C1 segment of cervical spinal cord (tissue), 14 donors: ENCODE measurements around the gene BBS9.
"Not testable (repeated sequence)": the region's sequence is repeated elsewhere in the genome, so short reads cannot be mapped to it uniquely, and the experiment has no call there.

Experiments
- DNase-seq, 14 donors: peaks; one replicate each; lab custom pipeline; 2025; lab: John Stamatoyannopoulos, UW

BBS9 gene

DNA sequence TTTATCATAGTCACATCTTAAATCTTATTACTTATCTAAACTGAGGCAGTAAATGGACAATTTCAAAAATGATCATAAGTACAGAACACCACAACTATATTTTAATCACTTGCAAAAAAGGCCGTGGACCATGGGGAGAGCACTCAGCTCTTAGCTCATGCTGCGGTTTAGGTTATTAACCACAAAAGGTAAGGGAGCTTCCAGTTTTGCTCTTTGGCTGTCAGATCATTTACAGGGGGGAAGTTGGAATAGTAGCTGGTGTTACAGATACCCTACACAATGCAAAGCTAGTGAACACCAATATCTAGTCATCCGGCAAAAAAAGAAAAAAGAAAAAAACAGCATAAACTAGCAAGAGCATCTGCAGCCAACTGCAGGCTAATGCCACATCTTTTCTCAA, 147.0 kb downstream of the BBS9 start:
- no peak for DNase-seq

DNA sequence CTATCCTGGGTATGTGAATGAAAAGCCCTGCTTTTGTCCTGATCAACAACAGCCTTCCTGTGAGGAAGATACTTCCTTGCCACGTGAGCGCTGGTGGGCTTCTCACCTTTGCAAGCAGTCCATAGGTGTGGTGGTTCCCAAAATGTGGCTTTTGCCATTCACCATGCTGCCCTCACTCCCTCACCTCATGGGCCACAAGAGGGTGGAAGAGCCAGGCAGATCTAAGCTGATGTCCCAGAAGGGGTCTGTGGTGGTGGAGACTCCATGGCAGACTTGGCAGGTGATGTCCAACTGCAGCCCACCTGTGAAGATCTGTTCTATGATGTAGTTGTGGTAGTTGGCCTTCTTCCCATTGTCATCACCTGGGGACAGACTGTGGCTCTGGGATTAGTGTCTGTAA, 147.4 kb downstream of the BBS9 start:
- DNase-seq = no peak

DNA sequence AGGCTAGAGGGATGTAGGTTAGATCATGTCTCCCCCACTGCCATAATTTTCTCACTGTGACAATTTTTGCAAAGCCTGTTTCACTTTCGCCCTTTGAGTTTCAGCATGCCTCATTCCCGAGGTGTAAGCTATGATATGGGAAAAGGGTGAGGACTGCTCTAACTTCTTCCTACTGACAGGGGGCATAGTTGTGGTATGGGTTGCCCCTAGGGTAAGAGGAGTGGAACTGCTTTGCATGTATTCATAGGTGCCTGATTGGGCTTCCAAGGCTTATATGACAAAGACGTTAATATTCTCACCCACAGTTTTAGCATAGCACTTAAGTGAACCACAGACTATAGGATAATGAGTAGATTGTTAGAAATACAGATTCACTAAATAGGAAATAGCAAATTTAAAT, 148.7 kb downstream of the BBS9 start:
- DNase-seq = no peak

DNA sequence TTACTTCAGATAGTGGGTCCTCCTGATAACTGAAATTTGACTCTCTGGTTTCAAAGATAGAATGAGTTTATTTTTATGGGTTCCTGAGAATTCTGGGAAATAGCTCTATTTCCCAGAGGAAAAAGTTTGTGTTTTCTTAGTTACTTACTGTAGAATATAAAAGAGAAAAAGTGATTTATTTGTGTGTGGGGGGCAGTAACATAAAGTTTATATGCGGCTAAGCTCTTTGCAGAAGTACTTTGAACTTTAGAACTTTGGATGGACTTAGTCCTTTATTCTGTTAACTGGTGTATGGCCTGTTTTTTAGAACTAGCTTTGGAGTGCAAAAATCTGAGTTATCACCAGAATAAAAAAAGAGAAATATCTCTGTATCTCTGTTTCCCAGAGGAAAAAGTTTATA, 157.1 kb downstream of the BBS9 start:
- no peak for DNase-seq

DNA sequence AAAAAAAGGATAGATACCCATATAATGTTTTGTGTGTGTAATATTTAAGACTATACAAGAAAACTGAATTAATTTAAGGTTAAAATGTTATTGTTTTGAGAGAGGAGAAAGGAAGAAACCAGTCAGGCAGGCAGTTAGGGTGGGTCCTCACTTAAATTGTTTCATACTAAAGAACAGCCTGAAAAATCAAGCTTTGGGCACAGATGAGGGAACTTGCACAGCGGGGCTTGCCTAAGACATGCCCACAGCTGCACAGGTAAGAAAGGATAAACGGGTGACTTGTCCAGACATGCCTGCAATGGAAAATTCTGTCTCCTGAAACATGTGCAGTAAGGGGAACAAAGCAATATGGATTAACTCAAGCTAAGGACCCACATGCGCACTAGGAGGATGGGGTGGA, 158.4 kb downstream of the BBS9 start:
- DNase-seq = no peak

DNA sequence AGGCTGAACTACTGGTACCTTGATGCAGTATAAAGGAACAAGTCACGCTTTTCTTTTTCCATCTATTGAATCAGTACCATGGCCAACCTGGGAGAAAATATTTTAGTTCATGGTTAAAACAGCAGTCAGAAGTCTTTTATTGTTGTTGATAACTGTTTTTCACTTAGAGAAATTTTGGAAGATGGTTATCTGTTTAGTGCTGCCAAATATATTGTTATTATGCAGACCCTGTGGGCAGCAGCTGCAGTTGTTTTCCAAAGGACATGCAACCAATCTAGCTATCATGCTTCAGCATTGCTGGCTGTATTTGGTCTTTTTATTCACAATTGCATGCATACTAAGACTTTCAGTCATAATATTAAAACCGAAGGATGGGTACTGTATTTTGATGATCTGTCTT, 169.5 kb downstream of the BBS9 start:
- no peak for DNase-seq

DNA sequence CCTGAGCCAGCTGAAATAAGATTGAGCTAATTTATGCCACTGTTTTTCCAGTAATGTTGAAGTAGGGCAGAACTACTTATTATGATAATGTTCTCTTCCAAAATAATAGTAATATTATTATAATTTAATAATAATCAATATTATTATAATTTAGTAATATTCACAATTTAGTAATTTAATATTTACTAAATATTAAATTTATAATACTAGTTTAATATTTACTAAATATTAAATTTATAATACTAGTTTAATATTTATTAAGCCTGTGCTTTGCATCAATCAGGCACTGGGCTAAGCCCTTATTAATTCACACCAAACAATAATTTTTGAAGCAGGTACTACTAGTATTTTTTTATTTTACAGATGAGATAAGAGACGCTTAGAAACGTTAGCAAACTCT, 170.1 kb downstream of the BBS9 start:
- no peak for DNase-seq

DNA sequence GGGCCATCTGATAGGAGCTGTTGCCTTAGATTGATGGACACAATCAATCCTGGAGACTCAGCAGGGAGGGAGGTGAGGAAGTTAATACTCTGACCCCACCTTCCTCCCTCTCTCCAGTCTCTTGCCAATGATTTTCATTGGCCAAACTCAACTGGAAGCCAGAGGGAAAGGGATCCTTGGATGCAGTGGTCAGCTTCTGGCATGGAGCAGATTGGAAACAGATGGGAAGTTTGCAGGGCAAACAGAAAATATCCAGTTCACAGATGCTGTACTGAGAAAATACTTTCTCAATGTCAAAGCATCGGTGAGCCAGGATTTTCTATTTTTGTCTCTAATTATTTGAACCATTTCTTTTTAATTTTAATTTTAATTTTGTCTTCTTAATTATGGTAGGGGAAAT, 170.8 kb downstream of the BBS9 start:
- no peak for DNase-seq

DNA sequence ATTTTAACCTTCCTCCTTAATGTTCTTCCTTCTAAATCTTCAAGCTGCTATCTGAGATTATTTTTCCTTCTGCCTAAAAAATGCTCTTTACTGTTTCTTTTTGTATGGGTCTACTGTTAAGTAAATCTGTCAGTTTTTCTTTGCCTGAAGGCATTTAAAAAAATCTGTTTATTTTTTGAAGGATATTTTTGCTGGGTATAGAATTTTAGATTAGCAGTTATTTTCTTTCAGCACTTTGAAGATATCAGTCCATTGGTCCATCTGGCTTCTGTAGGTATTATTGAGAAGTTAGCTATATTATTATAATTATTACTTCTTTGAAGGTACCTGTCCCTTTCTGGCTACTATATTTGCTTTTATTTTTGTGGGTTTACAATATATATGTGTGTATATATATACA, 171.4 kb downstream of the BBS9 start:
- no peak for DNase-seq

DNA sequence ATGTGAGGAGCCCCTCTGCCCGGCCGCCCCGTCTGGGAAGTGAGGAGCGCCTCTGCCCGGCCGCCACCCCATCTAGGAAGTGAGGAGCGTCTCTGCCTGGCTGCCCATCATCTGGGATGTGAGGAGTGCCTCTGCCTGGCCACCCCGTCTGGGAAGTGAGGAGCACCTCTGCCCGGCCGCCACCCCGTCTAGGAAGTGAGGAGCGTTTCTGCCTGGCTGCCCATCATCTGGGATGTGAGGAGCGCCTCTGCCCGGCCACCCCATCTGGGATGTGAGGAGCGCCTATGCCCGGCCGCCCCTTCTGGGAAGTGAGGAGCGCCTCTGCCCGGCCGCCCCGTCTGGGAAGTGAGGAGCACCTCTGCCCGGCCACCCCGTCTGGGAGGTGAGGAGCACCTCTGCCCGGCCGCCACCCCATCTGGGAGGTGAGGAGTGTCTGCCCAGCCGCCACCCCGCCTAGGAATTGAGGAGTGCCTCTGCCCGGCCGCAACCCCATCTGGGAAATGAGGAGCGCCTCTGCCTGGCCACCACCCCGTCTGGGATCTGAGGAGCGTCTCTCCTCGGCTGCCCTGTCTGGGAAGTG, 174.7 kb downstream of the BBS9 start:
- DNase-seq = not testable (repeated sequence)

DNA sequence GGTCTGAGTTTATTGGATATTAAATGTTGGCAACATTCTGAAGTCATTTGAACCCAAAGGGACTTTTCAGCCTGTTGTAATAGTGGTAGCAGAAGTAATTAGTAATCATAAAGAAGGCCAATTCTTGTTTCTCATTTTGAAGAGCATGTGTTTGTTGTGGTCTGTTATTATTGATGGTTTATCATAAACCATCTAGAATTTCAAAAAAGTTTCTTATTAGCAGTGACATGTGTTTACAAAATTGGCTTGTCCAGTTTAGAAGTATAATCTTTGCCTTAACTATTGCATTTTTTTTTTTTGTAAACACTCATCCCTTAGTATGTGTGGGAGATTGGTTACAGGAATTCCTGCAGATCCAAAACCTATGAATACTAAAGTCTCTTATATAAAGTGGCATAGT, 177.8 kb downstream of the BBS9 start:
- no peak for DNase-seq

DNA sequence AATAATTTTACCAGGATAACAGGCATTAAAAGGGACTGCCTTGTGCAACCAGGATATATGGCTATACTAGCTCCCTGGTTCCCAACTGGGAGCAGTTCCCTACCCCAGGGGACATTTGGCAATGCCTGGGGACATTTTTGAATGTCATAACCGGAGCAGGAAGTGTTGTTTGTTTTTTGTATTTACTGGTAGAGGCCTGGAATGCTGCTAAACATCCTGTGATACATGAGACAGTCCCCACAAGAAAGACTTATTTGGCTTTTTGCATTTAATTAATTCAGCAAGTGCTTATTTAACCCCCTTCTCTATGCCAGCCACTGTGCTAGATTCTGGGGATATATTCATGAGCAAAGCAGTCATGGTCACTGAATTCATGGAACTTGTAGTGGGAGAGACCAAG, 181.2 kb downstream of the BBS9 start:
- no peak for DNase-seq

DNA sequence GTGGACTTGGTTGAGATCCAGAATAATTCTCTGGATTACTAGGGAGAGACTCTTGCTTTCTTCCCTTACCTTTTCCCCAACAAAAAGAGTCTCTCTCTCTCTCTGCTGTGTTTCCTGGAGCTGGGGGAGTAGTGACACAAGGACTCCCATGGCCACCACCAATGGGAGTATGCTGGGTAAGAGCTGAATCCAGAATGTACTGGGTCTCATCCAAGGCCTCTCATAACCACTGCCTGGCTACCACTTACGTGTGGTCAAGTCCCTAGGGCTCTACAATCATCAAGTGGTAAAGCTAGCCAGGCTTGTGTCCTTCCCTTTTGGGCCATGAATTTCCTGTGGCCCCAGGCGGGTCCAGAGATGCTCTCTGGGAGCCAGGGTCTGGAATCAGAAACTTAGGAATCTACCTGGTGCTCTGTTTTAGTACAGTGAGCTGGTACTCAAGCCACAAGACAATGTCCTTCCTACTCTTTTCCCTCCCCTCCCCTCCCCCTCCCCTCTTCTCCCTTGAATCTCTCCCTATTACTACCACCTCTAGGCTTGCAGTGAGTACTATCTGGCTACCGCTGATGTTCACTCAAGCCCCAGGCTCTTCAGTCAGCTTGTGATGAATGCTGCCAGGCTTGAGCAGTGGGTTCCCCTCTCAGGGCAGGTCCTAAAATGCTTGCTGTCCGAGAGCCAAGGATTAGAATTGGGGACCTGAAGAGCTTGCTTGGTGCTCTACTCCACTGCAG, 196.6 kb downstream of the BBS9 start:
- no peak for DNase-seq

DNA sequence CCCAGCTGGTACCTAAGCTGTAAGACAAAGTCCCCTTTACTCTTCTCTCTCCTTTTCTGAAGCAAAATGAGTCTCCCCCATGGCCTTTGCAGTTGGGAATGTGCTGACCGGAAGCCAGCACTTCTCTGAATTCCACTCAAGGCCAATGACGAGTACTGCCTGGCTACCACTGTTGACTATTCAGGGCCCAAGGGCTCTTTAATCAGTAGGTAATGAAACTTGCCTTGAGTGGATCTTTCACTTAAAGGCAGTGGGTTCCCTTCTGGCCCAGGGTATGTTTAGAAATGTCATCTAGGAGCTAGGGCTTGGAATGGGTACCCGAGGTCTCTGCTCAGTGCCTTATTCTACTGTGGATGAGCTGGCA, 197.1 kb downstream of the BBS9 start:
- DNase-seq = no peak

DNA sequence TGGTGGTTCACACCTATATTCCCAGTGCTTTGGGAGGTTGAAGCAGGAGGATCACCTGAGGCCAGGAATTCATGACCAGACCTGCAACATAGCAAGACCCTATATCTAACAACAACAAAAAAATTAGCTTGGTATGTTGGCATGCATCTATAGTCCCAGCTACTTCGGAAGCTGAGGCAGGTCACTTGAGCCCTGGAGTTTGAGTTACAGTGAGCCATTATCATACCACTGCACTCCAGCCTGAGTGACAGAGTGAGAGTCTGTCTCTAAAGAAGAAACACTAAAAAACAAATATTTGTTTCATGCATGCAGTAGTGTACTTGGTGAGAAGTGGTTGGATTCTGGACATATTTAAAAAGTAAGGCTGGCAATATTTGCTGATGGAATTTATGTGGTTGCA, 198.1 kb downstream of the BBS9 start:
- no peak for DNase-seq

DNA sequence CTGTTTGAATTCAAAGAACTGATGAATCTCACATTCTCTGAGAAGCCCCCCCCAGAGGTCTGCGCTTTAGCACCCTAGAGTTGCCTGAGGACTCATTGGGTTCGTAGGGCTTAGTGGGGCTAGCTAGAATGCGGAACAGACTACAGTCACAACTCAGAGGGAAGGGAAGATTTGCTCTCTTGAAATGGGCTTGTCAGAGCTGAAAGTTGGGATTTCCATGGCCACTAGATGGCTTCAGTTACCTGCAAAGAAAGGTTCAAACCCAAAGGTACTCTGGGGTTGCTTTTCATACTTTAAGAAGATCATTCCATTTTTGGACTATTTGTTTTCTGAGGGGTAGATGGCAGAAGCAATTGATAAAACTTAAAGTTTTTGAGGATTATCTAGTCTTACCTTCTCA, 205.0 kb downstream of the BBS9 start:
- DNase-seq = no peak

DNA sequence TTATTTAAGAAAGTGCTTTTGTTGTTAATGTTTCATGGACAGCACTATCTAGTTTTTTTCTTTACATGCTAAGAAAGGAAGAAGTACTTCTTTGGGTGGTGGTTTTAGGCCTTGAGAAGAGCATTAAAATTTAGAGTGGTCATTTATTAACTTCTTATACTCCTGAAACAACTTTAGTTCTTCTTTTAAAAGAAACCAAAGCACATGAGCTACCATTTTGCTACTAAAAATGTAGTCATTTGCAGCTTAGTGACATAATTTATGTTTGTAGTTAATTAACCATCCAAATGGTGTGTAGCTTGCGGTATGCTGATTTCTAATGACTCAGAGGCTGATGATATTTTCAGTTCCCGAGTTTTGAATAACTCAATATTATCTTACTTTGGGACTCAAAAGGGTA, 207.5 kb downstream of the BBS9 start:
- DNase-seq = no peak

DNA sequence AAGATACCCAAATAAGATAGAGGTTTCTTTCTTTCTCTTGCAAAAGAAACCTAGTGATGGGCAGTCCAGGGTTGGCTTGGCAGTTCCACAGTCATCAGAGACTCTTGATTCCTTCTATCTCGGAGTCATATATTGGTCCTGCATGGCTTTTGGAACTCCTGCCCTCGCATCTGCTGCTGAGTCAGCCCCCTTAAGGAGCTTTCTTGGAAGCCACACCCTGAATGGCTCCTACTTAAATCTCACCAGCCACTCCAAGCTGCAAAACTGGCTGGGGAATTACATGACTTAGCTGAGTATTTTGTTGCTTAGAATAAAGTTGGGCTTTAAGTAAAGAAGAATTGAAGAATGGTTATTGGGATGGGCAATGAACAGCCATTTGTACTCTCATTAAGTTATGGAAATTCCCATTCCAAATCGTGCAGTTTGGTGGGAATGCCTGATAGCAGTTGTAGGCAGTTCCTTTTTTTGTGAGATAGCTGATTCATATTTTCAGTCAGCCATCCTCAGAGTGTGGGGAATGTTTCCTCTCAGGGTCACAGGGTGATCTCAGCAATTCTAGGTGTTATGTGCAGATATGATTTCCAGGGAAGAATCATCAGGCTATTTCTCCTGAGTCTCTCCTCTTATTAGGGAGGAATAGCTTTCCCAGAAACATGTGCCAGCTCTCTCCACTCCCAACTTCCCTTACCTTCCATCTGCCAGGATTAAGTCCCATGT, 209.9 kb downstream of the BBS9 start:
- DNase-seq = no peak

DNA sequence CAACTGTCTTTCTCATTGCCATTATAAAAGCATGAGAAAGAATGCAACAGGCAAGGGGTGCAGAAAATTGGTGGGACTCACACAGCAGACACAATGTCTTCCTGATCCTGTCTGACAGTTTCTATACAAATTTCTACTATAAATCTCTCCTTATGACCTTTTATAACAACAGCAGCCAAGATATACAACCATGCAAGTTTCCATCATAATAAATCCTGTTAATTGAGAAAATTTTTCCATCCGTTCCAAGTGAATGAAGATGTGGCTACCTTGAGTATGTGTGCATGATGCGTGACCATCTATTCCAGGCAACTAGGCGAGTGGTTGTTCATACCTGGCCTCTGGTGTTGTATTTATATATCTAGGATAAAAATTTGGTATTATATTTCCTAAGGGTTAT, 216.7 kb downstream of the BBS9 start:
- no peak for DNase-seq

DNA sequence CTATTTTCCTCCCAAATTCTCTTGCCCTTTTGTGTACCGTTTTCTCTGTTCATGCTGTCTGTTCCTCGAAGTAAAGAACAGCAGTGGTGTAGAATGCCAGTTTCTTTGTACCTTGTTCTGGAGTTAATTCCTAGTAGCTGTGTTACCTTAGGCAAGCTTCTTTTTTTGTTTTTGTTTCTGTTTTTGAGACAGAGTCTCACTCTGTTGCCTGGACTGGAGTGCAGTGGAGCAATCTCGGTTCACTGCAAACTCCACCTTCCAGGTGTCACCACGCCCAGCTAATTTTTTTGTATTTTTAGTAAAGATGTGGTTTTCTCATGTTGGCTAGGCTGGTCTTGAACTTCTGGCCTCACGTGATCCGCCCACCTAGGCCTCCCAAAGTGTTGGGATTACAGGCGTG, 221.2 kb downstream of the BBS9 start:
- no peak for DNase-seq

DNA sequence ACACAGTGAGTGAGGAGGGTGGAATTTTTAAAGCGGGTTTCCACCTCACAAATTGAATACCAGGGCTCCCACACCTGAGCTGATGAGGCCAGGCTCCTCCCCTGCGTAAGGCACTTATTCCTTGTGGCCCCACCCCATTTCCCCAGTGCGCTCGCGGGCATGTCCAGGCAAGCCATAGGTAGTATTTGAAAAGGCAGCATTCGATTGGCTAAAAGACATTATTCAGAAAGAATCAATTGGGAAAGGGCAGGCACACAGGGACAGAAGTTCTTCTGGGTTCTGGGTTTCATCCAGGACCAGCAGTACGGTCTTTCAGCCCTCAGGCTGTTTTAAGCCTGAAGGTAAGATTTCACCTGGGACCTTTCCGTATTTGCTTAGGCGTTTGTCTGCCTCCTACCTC, 222.3 kb downstream of the BBS9 start:
- no peak for DNase-seq

DNA sequence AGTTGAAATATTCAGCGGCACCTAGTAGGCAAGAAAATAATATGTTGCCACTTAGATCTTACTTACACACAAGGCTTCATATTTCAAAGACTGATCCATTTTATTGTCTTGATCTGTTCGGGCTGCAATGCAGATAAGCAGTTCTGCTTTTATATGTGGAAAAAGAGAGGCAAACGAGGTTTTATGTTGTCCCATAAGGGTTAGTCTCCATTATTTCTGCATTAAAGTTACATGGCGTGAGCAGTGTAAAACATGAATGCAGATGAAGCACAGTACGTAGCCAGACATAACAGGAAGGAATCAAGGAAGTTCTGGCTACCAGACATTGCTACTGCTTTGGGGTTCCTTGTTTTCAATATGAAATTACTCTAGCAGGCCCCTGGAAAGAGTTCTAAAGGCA, 224.8 kb downstream of the BBS9 start:
- no peak for DNase-seq

DNA sequence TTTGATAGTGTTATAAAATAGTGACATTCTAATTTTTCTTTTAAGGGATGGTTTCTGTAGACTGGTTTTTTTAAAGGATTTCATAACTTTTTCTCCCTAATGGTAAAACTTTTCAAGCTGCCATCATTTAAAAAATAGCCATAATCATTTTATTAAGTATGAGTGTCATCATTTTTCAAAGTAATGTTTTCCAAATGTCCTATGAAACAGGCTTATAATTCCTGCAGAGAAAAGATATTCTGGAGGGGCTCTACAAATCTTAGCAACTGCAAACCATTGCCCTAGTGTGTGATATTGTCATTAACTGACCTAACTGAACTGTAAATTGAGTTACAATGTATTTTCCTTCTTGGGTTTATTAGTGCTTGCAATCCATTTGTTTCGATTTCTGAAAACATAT, 226.0 kb downstream of the BBS9 start:
- no peak for DNase-seq
